ENCODE measurements around the gene GGT1.

Gene GGT1

GRCh38 chr22:24584871-24585411, 18.1 kb upstream of the GGT1 start:
- no peaks in the 10 kb centered on the region for H3K9me3 ChIP-seq (replicated peaks; ENCODE audit: insufficient read depth, low read length)
- H3K4me1 ChIP-seq (ENCODE audit: low read length): no peaks in the 10 kb centered on the region
- no peaks in the 10 kb centered on the region for H3F3A ChIP-seq (ENCODE audit: insufficient read depth, low read length)
- no peak for DNase-seq
- no peak overlapping the region for H3K27ac ChIP-seq (ENCODE audit: low read length)
- no peak for TF ChIP-seq EZH2 (optimal IDR thresholded peaks at IDR 0.05; ENCODE audit: low read depth, low read length)
- TF ChIP-seq EZH2phosphoT487 (IDR thresholded peaks at IDR 0.05; ENCODE audit: low read length): no peak
- TF ChIP-seq CTCF (IDR thresholded peaks at IDR 0.05; ENCODE audit: low read length): no peak
- H3K4me2 ChIP-seq (ENCODE audit: low read depth, low read length): no peak overlapping the region
- no peak overlapping the region for H3K9ac ChIP-seq (ENCODE audit: low read length)
- no peaks in the 10 kb centered on the region for H3K9me2 ChIP-seq (replicated peaks; ENCODE audit: insufficient read depth, low read length)
- H3K36me3 ChIP-seq (replicated peaks; ENCODE audit: insufficient read depth, low read length): no peaks in the 10 kb centered on the region
- H3K27me3 ChIP-seq (replicated peaks; ENCODE audit: insufficient read depth, low read length): no peaks in the 10 kb centered on the region
- no peak overlapping the region for H3K4me3 ChIP-seq (ENCODE audit: low read length)
- H3K79me2 ChIP-seq (ENCODE audit: low read length): no peaks in the 10 kb centered on the region
- H4K20me1 ChIP-seq (ENCODE audit: insufficient read depth, low read length): no peaks in the 10 kb centered on the region
- H2AFZ ChIP-seq (ENCODE audit: low read length): no peak overlapping the region

- no peak for TF ChIP-seq CTCF (IDR thresholded peaks at IDR 0.05; ENCODE audit: low read length)
- no peak for TF ChIP-seq EZH2 (optimal IDR thresholded peaks at IDR 0.05; ENCODE audit: low read depth, low read length)
- TF ChIP-seq EZH2phosphoT487 (IDR thresholded peaks at IDR 0.05; ENCODE audit: low read length): no peak
- H3K4me1 ChIP-seq (ENCODE audit: low read length): no peaks in the 10 kb centered on the region
- H3K9ac ChIP-seq (ENCODE audit: low read length): no peak overlapping the region
- H3K27me3 ChIP-seq (replicated peaks; ENCODE audit: insufficient read depth, low read length): no peaks in the 10 kb centered on the region
- no peak overlapping the region for H2AFZ ChIP-seq (ENCODE audit: low read length)
- H3K9me3 ChIP-seq (replicated peaks; ENCODE audit: insufficient read depth, low read length): no peaks in the 10 kb centered on the region
- no peaks in the 10 kb centered on the region for H4K20me1 ChIP-seq (ENCODE audit: insufficient read depth, low read length)
- no peaks in the 10 kb centered on the region for H3K79me2 ChIP-seq (ENCODE audit: low read length)
- no peak for DNase-seq
- H3K9me2 ChIP-seq (replicated peaks; ENCODE audit: insufficient read depth, low read length): no peaks in the 10 kb centered on the region
- H3K27ac ChIP-seq (ENCODE audit: low read length): no peak overlapping the region
- H3K4me2 ChIP-seq (ENCODE audit: low read depth, low read length): no peak overlapping the region
- no peaks in the 10 kb centered on the region for H3K36me3 ChIP-seq (replicated peaks; ENCODE audit: insufficient read depth, low read length)
- H3F3A ChIP-seq (ENCODE audit: insufficient read depth, low read length): no peaks in the 10 kb centered on the region
- no peak overlapping the region for H3K4me3 ChIP-seq (ENCODE audit: low read length)
Observed at GRCh38 chr22:24585461-24585860, 17.5 kb upstream of the GGT1 start.

DNA sequence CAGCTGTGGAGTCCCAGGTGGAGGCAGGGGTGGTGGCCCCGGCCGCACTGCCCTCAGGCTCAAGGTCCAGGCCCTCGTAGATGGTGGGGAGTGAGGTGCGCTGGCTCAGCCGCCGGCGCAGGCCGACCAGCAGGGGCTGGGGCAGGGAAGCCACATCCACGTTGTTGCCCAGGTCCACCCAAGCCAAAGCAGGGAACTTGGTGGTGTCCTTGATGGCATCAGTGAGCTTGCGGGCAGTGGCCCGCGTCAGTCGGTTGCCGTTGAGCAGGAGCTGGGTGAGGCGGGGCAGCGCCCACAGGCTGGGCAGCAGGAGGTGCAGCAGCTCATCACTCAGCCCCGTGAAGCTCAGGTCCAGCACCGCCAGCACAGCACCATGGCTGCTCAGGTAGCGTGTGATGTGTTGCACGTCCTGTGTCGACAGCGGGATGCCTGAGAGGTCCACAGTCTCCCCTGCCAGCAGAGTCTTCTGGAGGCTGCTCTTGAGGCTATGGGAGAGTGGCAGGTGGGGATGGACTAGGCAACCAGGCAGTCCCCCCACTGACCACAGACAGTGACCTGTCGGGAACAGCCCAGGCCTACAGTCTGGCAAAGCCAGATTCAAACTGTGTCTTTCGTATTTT, 17.0 kb upstream of the GGT1 start:
- Histone ChIP-seq H3K36me3 (replicated peaks; ENCODE audit: insufficient read depth, low read length) (no peaks in the 10 kb centered on the region), H3K4me3 (ENCODE audit: low read length) (no peak overlapping the region), H3K9me3 (replicated peaks; ENCODE audit: insufficient read depth, low read length) (no peaks in the 10 kb centered on the region), H4K20me1 (ENCODE audit: insufficient read depth, low read length) (no peaks in the 10 kb centered on the region), H2AFZ (ENCODE audit: low read length) (no peak overlapping the region), H3K79me2 (ENCODE audit: low read length) (no peaks in the 10 kb centered on the region), H3K4me2 (ENCODE audit: low read depth, low read length) (no peak overlapping the region), H3K4me1 (ENCODE audit: low read length) (no peaks in the 10 kb centered on the region), H3K27ac (ENCODE audit: low read length) (no peak overlapping the region), H3K9ac (ENCODE audit: low read length) (no peak overlapping the region), H3K9me2 (replicated peaks; ENCODE audit: insufficient read depth, low read length) (no peaks in the 10 kb centered on the region), H3K27me3 (replicated peaks; ENCODE audit: insufficient read depth, low read length) (no peaks in the 10 kb centered on the region), H3F3A (ENCODE audit: insufficient read depth, low read length) (no peaks in the 10 kb centered on the region)
- TF ChIP-seq CTCF (IDR thresholded peaks at IDR 0.05; ENCODE audit: low read length) (no peak), EZH2 (optimal IDR thresholded peaks at IDR 0.05; ENCODE audit: low read depth, low read length) (no peak), EZH2phosphoT487 (IDR thresholded peaks at IDR 0.05; ENCODE audit: low read length) (no peak)
- DNase-seq: no peak
